Measurements from ENCODE around the gene OGDH.

The OGDH gene

DNA sequence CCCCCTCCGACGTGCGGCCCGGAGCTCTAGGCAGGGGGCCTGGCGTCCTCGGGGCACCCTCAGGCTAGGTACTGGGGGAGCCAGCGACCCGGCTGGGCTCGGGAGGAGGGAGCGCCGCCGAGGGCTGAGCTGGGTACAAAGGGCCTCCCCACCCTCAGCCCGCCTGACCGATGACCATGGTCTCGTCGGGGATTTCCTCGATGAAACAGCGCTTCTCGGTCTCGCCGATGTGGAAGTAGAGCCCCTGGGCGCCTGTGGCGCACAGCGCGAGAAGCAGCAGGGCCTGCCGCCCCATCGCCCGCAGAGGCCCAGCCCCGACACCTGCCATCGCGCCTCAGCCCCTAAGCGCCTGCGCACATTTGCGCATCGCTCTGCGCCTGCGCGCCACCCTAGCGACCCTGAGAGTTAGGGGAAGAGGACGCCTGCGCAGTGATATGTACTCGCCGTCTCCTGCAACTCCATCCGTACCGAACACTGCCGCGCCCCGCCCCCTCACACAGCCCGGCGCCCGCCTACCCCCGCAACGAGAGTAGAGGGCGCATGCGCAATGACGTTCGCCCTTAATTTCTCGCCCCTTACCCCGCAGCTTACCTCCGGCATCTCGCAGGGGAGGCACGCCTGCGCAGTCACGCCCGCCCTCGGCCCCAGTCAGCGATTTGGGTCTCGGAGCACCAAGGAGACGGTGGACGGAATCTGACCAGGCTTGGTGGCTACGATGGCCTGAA, 24.4 kb upstream of the OGDH start, which contains the start of gene TMED4:
TSS of gene TMED4 (minus strand) at position 353 of the 725 bp plus-strand sequence. CDS start at position 328, 25 bp downstream.
- H3K4me2 ChIP-seq (ENCODE audit: low read length, poor library complexity, severe bottlenecking): peak within 1 kb of the TSS; percentile 79
- peak within 1 kb of the TSS; percentile 87 for H4K91ac ChIP-seq (ENCODE audit: low read length)
- no peak within 1 kb of the TSS for H2BK12ac ChIP-seq (ENCODE audit: low read length in 2 of 2)
- peaks cover 11% of the 10 kb centered on the region for H3K4me1 ChIP-seq (ENCODE audit: control insufficient read depth, insufficient read depth, low read depth, low read length)
- H3K36me3 ChIP-seq (ENCODE audit: control insufficient read depth in 1 of 2, insufficient read depth in 2 of 2, low read depth in 1 of 2, low read length in 2 of 2): peaks cover 20 to 34% of the 10 kb centered on the region in 2 experiments
- peak within 1 kb of the TSS; percentile 78 to 88 for H3K4ac ChIP-seq (ENCODE audit: low read depth in 1 of 2, low read length in 2 of 2)
- H2BK120ac ChIP-seq (ENCODE audit: low read depth, low read length): peak within 1 kb of the TSS; percentile 6
- H3K9me3 ChIP-seq (ENCODE audit: control insufficient read depth, low read length): no peaks in the 10 kb centered on the region
- peak within 1 kb of the TSS; percentile 93 for H4K8ac ChIP-seq (ENCODE audit: low read length)
- H3K23ac ChIP-seq (ENCODE audit: low read length in 2 of 2): peak within 1 kb of the TSS in 1 of 2 experiments; percentile 27
- peak within 1 kb of the TSS; percentile 92 for H3K27ac ChIP-seq (ENCODE audit: low read length, poor library complexity, severe bottlenecking)
- H2BK5ac ChIP-seq (ENCODE audit: low read depth, low read length, poor library complexity, severe bottlenecking): no peak within 1 kb of the TSS
- H2AFZ ChIP-seq (ENCODE audit: low read depth, low read length): peak within 1 kb of the TSS; percentile 71
- H2AK5ac ChIP-seq (ENCODE audit: low read length, severe bottlenecking): peak within 1 kb of the TSS; percentile 74
- peaks cover 18% of the 10 kb centered on the region for H3K79me1 ChIP-seq (replicated peaks; ENCODE audit: low read length, poor library complexity, severe bottlenecking)
- H3K18ac ChIP-seq (ENCODE audit: low read depth in 1 of 2, low read length in 2 of 2): peak within 1 kb of the TSS; percentile 69 to 93
- peak within 1 kb of the TSS; percentile 78 to 96 for H3K4me3 ChIP-seq (ENCODE audit: insufficient read depth in 1 of 2, low read depth in 1 of 2, low read length in 2 of 2)
- H3K9ac ChIP-seq (ENCODE audit: low read length): peak within 1 kb of the TSS; percentile 99
- under 1% methylated on average over 71 of the region's 71 CpGs for WGBS
- no peaks in the 10 kb centered on the region for H3K27me3 ChIP-seq (ENCODE audit: control insufficient read depth in 1 of 2, insufficient read depth in 1 of 2, low read length in 2 of 2)
- peak within 1 kb of the TSS in 1 of 2 experiments; percentile 91 for H3K14ac ChIP-seq (ENCODE audit: low read length in 2 of 2)
- peak; percentile 98 for DNase-seq
- peak within 1 kb of the TSS; percentile 54 for H2BK15ac ChIP-seq (ENCODE audit: low read depth, poor library complexity, severe bottlenecking)

DNA sequence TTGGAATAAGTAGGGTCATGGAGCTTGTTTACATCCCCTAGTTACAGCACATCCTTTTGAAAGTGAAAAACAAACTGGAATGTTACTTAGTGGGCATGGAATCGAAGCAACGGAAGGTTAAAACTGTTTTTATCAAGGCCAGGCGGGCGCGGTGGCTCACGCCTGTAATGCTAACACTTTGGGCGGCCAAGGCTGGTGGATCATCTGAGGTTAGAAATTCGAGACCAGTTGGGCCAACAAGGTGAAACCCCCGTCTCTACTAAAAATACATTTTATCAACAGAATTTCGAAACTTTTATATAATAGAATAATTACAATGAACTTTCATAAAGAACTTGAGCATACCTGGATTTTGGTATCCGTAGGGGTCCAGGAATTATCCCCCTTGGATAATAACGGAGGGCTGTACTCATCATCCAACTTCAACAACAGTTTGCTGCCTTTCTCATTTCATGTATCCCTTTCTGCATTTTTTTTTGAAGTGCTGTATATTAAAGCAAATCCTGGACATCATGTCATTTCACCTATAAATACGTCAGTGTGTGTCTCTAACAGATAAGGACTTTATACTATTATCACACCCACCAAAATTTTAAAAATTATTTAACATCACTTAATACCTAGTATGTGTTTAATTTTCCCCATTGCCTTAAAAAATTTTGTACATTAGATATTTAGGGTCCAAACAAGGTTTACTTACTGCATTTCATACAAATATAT, 23.1 kb upstream of the OGDH start:
- Histone ChIP-seq H2AK5ac (ENCODE audit: low read length, severe bottlenecking) (peak overlapping the region; percentile 53), H3K4me1 (ENCODE audit: control insufficient read depth, insufficient read depth, low read depth, low read length) (peaks cover 11% of the 10 kb centered on the region), H3K27ac (ENCODE audit: low read length, poor library complexity, severe bottlenecking) (no peak overlapping the region), H3K9ac (ENCODE audit: low read length) (peak overlapping the region; percentile 99), H2BK5ac (ENCODE audit: low read depth, low read length, poor library complexity, severe bottlenecking) (no peak overlapping the region), H3K4me3 (ENCODE audit: insufficient read depth in 1 of 2, low read depth in 1 of 2, low read length in 2 of 2) (peak overlapping the region in 1 of 2 experiments; percentile 96), H3K9me3 (ENCODE audit: control insufficient read depth, low read length) (no peaks in the 10 kb centered on the region), H2AFZ (ENCODE audit: low read depth, low read length) (peak overlapping the region; percentile 64), H3K27me3 (ENCODE audit: control insufficient read depth in 1 of 2, insufficient read depth in 1 of 2, low read length in 2 of 2) (no peaks in the 10 kb centered on the region), H2BK120ac (ENCODE audit: low read depth, low read length) (no peak overlapping the region), H4K8ac (ENCODE audit: low read length) (no peak overlapping the region), H3K18ac (ENCODE audit: low read depth in 1 of 2, low read length in 2 of 2) (no peak overlapping the region), H3K23ac (ENCODE audit: low read length in 2 of 2) (no peak overlapping the region), H3K79me1 (replicated peaks; ENCODE audit: low read length, poor library complexity, severe bottlenecking) (peaks cover 14% of the 10 kb centered on the region), H3K4me2 (ENCODE audit: low read length, poor library complexity, severe bottlenecking) (peak overlapping the region; percentile 79), H2BK15ac (ENCODE audit: low read depth, poor library complexity, severe bottlenecking) (no peak overlapping the region), H3K14ac (ENCODE audit: low read length in 2 of 2) (no peak overlapping the region), H2BK12ac (ENCODE audit: low read length in 2 of 2) (no peak overlapping the region), H4K91ac (ENCODE audit: low read length) (no peak overlapping the region), H3K4ac (ENCODE audit: low read depth in 1 of 2, low read length in 2 of 2) (no peak overlapping the region), H3K36me3 (ENCODE audit: control insufficient read depth in 1 of 2, insufficient read depth in 2 of 2, low read depth in 1 of 2, low read length in 2 of 2) (peaks cover 14 to 27% of the 10 kb centered on the region in 2 experiments)
- DNase-seq: no peak
- 95% methylated on average over 11 of the region's 13 CpGs for WGBS

DNA sequence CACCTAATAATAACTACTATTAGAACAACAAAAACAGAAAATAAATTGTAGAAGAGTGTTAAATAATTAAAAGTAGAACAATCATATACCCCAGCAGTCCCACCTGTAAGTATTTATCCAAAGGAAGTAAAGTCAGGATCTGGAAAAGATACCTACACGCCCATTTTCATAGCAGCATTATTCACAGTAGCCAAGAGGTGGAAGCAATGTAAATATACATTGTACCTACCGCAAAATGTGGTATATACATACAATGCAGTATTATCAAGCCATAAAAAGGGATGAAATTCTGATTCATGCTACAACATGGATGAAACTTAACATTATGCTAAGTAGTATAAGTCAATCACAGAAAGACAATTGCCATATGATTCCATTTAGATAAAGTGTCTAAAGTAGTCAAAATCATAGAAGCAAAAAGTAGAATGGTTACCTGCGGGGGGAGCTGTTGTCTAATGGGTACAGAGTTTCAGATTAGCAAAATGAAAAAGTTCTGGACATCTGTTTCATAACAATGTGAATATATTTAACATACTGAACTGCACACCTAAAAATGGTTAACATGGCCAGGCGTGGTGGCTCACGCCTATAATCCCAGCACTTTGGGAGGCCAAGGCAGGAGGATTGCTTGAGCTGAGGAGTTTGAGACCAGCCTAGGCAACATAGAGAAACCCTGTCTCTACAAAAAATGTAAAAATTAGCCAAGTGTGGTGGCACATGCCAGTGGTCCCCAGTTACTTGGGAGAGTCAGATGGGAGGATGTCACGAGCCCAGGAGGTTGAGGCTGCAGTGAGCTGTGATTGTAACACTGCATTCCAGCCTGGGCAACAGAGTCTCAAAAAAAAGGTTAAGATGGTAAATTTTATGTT, 18.4 kb upstream of the OGDH start:
- no peak overlapping the region for H4K91ac ChIP-seq (ENCODE audit: low read length)
- H2AFZ ChIP-seq (ENCODE audit: low read depth, low read length): no peak overlapping the region
- no peaks in the 10 kb centered on the region for H3K79me1 ChIP-seq (replicated peaks; ENCODE audit: low read length, poor library complexity, severe bottlenecking)
- H3K36me3 ChIP-seq (ENCODE audit: control insufficient read depth in 1 of 2, insufficient read depth in 2 of 2, low read depth in 1 of 2, low read length in 2 of 2): no peaks in the 10 kb centered on the region
- H3K23ac ChIP-seq (ENCODE audit: low read length in 2 of 2): no peak overlapping the region
- H3K4me1 ChIP-seq (ENCODE audit: control insufficient read depth, insufficient read depth, low read depth, low read length): no peaks in the 10 kb centered on the region
- H3K4me2 ChIP-seq (ENCODE audit: low read length, poor library complexity, severe bottlenecking): no peak overlapping the region
- H3K4me3 ChIP-seq (ENCODE audit: insufficient read depth in 1 of 2, low read depth in 1 of 2, low read length in 2 of 2): no peak overlapping the region
- H3K9ac ChIP-seq (ENCODE audit: low read length): peak overlapping the region; percentile 23
- H2BK120ac ChIP-seq (ENCODE audit: low read depth, low read length): no peak overlapping the region
- H2BK5ac ChIP-seq (ENCODE audit: low read depth, low read length, poor library complexity, severe bottlenecking): no peak overlapping the region
- WGBS: 38% methylated on average over 4 of the region's 6 CpGs
- H3K18ac ChIP-seq (ENCODE audit: low read depth in 1 of 2, low read length in 2 of 2): no peak overlapping the region
- no peak overlapping the region for H3K14ac ChIP-seq (ENCODE audit: low read length in 2 of 2)
- peak; percentile 71 for DNase-seq
- no peak overlapping the region for H2BK15ac ChIP-seq (ENCODE audit: low read depth, poor library complexity, severe bottlenecking)
- H3K27me3 ChIP-seq (ENCODE audit: control insufficient read depth in 1 of 2, insufficient read depth in 1 of 2, low read length in 2 of 2): no peaks in the 10 kb centered on the region
- H4K8ac ChIP-seq (ENCODE audit: low read length): peak overlapping the region; percentile 42
- H3K27ac ChIP-seq (ENCODE audit: low read length, poor library complexity, severe bottlenecking): no peak overlapping the region
- no peak overlapping the region for H2BK12ac ChIP-seq (ENCODE audit: low read length in 2 of 2)
- no peak overlapping the region for H3K4ac ChIP-seq (ENCODE audit: low read depth in 1 of 2, low read length in 2 of 2)
- H2AK5ac ChIP-seq (ENCODE audit: low read length, severe bottlenecking): no peak overlapping the region
- H3K9me3 ChIP-seq (ENCODE audit: control insufficient read depth, low read length): no peaks in the 10 kb centered on the region

Data from mesenchymal stem cell (in vitro differentiated cells and primary cell).